ENCODE measurements around the gene AK9.
"Not testable (repeated sequence)": the region's sequence is repeated elsewhere in the genome, so short reads cannot be mapped to it uniquely, and the experiment has no call there.

Gene AK9

GRCh38 chr6:109477725-109478124 is 213.3 kb downstream of the AK9 start:
- DNase-seq, result no peak

GRCh38 chr6:109477184-109477583 is 213.8 kb downstream of the AK9 start:
- no peak for DNase-seq

GRCh38 chr6:109475625-109476024 is 215.4 kb downstream of the AK9 start:
- DNase-seq, result no peak

- DNase-seq, result no peak
Measured at GRCh38 chr6:109474995-109475394, 216.0 kb downstream of the AK9 start.

GRCh38 chr6:109473120-109473519 is 217.9 kb downstream of the AK9 start:
- no peak for DNase-seq

- DNase-seq, result no peak
Measured at GRCh38 chr6:109472132-109472995, 218.6 kb downstream of the AK9 start.

GRCh38 chr6:109471105-109471810 is 219.7 kb downstream of the AK9 start:
- no peak for DNase-seq

GRCh38 chr6:109469591-109470189 is 221.3 kb downstream of the AK9 start:
- no peak for DNase-seq

GRCh38 chr6:109467696-109468095 is 223.3 kb downstream of the AK9 start:
- DNase-seq, result no peak

GRCh38 chr6:109466212-109466923 is 224.6 kb downstream of the AK9 start:
- DNase-seq, result no peak

GRCh38 chr6:109465772-109466171 is 225.2 kb downstream of the AK9 start:
- DNase-seq, result no peak

GRCh38 chr6:109461733-109462526 is 229.1 kb downstream of the AK9 start:
- DNase-seq, result no peak

- not testable (repeated sequence) for DNase-seq
Measured at GRCh38 chr6:109461205-109461604, 229.8 kb downstream of the AK9 start.

GRCh38 chr6:109460161-109460829 is 230.7 kb downstream of the AK9 start:
- no peak for DNase-seq

GRCh38 chr6:109458774-109459531 is 232.0 kb downstream of the AK9 start:
- DNase-seq, result no peak

- no peak for DNase-seq
Measured at GRCh38 chr6:109457562-109457996, 233.4 kb downstream of the AK9 start.

- DNase-seq, result no peak
Measured at GRCh38 chr6:109456710-109457561, 234.1 kb downstream of the AK9 start.

- no peak for DNase-seq
Measured at GRCh38 chr6:109456111-109456583, 234.9 kb downstream of the AK9 start.

GRCh38 chr6:109455437-109456110 is 235.4 kb downstream of the AK9 start, which contains the start of gene MICAL1:
Gene MICAL1 (minus strand): TSS chr6:109455772. CDS start chr6:109454196, 1,576 bp downstream.
- DNase-seq, result peak; percentile 47

All from stimulated activated CD4-positive, alpha-beta T cell treated with anti-CD3 and anti-CD28 coated beads, Interleukin-12 subunit alpha, Interleukin-12 subunit beta, amount 100 ng/mL, for 4 hours (primary cell).